G401.6 (cell line): ENCODE data around the gene POC1B.
"Not testable (repeated sequence)": the region's sequence is repeated elsewhere in the genome, so short reads cannot be mapped to it uniquely, and the experiment has no call there.

Source experiments
- FAIRE-seq: peaks from 2 replicates; lab custom pipeline; 2012; peaks lifted over from hg19 to GRCh38; lab: Jason Lieb, UNC

POC1B gene

GRCh38 chr12:89461649-89462612 lies 63.9 kb downstream of the POC1B start:
- FAIRE-seq: peak; percentile 99

DNA sequence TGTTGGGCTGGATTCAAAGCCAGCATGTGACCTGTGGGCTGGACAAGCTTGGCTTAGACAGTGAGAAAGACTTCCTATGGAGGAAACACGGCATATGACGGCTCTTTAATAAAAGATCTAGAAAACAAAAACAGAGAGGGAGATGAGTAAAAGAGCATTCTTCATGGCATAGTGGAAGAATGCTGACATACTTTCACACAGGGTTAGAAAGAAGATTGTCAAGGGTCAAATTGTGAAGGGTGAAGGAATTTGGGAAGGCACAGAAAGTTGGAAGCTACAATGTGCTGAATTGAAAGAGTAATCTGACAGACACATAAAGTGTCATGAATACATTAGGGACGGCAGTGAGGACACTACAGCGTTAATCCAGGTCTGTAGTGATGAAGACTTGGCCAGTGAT lies 64.7 kb downstream of the POC1B start:
- peak; percentile 69 for FAIRE-seq

GRCh38 chr12:89459279-89459678 lies 66.6 kb downstream of the POC1B start:
- not testable (repeated sequence) for FAIRE-seq

DNA sequence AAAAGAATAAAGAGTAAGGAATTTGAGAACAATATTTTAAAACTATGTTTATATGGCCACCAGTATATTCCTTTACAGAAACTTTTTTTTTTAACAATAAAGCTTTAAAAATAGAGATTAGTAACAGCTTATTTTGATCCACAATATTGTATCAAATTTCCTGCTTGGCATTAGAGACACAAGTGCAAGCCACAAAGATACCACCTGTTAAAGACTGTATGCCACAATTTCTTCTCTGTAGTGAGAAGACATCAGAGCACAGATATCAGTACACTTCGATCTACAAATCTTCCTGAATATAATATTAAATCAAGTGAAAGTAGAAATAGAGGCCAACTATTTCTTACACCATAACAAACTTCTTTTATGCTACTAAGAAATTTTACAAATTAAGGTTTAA lies 69.3 kb downstream of the POC1B start:
- FAIRE-seq: no peak

- peak; percentile 78 for FAIRE-seq
These were observed 71.6 kb downstream of the POC1B start for GRCh38 chr12:89454080-89454848.

DNA sequence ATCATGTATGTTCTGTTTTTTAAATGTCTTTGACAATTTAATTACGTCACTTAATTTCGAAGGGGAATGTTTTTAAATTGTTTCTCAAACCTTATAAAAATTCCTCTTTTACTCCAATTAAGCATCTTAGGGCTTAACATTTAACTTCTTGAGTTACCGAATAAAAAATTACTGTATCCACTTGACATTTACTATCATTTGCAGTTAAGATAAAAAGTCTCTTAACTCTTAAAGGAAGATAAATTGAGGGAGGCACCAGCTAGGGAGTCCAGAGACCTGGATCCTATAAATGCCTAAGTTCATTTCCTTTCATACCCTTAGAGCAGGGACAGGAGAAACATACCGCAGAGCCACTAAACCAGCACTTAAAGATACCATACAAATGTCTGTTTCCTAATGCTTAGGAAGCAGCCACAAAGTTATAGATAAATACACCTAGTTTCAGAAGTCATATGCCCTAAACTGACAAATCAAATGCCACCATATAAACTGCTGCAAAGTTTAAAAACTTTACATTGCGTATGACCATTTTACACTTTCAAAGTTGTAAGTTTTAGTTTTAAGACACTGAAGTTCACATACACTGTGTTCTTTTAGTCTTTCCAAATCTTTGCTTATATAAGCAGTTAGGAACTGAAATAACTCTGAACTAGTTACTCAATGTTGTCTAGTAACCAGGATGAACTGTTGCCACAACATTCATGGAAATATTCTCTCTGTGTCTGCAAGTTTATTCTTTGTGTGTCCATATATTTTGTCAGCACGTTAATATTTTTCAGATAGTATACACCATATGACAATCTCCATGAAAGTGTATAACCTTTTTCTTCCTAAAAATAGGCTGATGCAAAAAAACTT lies 72.5 kb downstream of the POC1B start:
- FAIRE-seq: no peak

- FAIRE-seq: no peak
These were observed 74.0 kb downstream of the POC1B start for GRCh38 chr12:89451841-89452251.

- FAIRE-seq: peak; percentile 99
These were observed 74.9 kb downstream of the POC1B start for GRCh38 chr12:89450907-89451306.

GRCh38 chr12:89448951-89449371 lies 76.9 kb downstream of the POC1B start:
- FAIRE-seq: peak; percentile 99

- no peak for FAIRE-seq
These were observed 77.3 kb downstream of the POC1B start for GRCh38 chr12:89448526-89448925.

DNA sequence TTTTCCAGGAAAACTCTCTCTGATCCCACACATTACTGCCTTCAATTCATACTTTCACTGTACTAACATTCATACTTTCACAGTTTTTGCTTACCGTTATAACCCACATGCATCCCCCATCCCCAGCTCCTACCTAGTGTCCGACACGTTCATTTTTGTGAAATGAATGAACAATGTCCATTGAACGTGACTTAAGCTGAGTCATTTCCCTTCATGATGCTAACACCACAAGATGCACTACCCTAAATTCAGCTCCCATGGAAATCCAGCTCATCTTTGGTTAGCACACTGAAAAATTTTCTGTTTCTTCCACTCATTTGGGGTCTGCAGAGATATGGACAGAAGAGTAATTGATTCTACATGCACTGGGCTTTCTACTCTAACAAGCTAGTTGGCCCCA lies 85.9 kb downstream of the POC1B start:
- FAIRE-seq: no peak

GRCh38 chr12:89437231-89437630 lies 88.6 kb downstream of the POC1B start:
- FAIRE-seq: no peak

- FAIRE-seq: no peak
These were observed 89.8 kb downstream of the POC1B start for GRCh38 chr12:89436062-89436461.

- no peak for FAIRE-seq
These were observed 92.2 kb downstream of the POC1B start for GRCh38 chr12:89433634-89434033.

- FAIRE-seq: no peak
These were observed 93.5 kb downstream of the POC1B start for GRCh38 chr12:89432396-89432795.

DNA sequence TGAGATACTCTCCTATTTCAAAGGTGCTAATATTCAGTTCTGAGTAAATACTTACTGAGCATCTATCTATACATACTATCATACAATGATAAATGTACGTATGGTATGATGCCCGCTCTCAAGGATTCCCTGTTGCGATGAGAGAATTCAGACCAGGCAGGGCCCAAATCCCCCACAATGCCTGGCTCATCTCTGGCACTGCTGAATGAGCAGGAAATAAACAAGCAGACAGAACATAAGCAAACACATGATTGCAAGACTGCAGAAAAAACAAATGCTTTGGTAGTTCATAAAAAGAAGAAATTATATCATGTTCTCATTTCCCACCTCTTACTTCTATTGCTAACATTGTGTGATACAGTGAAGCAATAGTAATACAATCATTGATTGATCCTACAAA lies 96.3 kb downstream of the POC1B start:
- FAIRE-seq: no peak

DNA sequence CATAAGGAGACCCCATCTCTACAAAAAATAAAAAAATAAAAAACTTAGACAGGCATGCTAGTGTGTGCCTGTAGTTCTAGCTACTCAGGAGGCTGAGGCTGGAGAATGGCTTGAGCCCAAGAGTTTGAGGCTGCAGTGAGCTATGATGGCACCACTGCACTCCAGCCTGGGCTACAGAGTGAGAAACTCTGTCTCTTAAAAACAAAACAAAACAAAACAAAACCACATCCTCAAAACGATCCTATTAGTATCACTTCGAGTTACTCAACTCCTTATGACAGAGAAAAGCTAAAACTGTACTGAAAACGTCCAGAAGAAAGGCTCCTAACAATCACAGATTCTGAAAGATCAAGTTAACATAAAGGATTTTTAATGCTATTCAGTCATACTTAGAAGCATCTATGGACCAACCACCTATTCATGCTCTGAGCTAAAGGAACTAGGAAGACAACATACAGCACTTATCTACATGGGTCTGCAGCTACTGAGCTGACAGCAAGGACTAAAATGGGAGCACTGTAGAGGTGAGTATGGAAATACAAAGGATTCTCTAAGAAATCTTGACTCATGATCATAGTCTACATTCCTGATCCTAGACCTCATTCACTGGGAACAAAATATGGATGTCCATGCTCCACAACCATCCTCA lies 98.2 kb downstream of the POC1B start:
- FAIRE-seq: no peak

DNA sequence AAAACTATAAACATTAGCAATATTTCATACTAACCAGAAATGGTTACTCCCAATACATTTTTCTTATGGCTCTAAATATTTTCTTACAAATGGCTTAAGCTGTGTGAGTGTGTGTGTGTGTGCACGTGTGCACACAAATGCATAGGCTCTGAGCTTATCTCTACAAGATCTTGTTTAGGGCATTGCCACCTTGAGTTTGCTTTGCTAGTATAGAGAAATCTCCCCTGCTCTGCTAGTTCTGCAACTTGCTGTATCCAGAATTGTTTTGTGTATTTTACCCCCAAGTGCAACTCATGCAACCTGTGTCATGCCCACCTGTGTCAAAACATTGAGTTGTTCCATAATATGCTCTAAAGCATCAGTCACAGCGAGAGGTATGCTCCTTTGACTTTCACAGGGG lies 101.0 kb downstream of the POC1B start:
- no peak for FAIRE-seq

- no peak for FAIRE-seq
These were observed 101.5 kb downstream of the POC1B start for GRCh38 chr12:89424389-89424788.

- no peak for FAIRE-seq
These were observed 104.6 kb downstream of the POC1B start for GRCh38 chr12:89421092-89421835.
